HepG2 (cell line): Measurements from ENCODE around the gene TMEM41B. TPM values are rescaled to one million over a fixed set of nuclear protein-coding genes. Genes with fewer than 3 reads are reported as not detected.

Experiments
- ATAC-seq: fragments of 200-7000 bp; cut with Tn5 transposase; 3 replicates; pipeline ENCODE4 v1.9.1; 2020; ENCODE audit warnings: mild to moderate bottlenecking, moderate library complexity
- BruUV-seq: library from RNA; stranded (reverse); fragments of 400-500 nt; replicated peaks from 2 replicates; lab custom pipeline; 2021; lab: Mats Ljungman, UMichigan
- CTCF ChIA-PET: fragments of 300-600 bp; formaldehyde crosslinking; extraction: SDS; loops from one replicate; lab custom pipeline; 2021; ENCODE audit warnings: low total read pairs, inconsistent platforms, low intra/inter-chr PET ratio; lab: Yijun Ruan, JAX
- POLR2A ChIA-PET: fragments of 350-600 bp; sonication (Branson Sonifier 250); formaldehyde crosslinking; loops from one replicate; lab custom pipeline; 2020; ENCODE audit warnings: antibody characterized with exemption, inconsistent platforms; lab: Yijun Ruan, JAX
- DNase-seq: peaks from one replicate; pipeline ENCODE4 v3.0.0-alpha.2; 2015; ENCODE audit warnings: low spot score
- FAIRE-seq: peaks from 3 replicates; lab custom pipeline; 2011; peaks lifted over from hg19 to GRCh38; lab: Jason Lieb, UNC
- H2AFZ ChIP-seq: one replicate; pipeline ENCODE4 v1.6.1; 2011; ENCODE audit warnings: low read length, inconsistent platforms
- H3K27ac ChIP-seq: fragments of 300-600 bp; 3 replicates; pipeline ENCODE4 v1.8.0; 2011; ENCODE audit warnings: mixed run types, mild to moderate bottlenecking, mixed read lengths, low read length, inconsistent platforms; ENCODE audit not compliant: insufficient read depth; ENCODE audit errors: extremely low read length
- H3K27me3 ChIP-seq, 2 experiments: fragments of 200-600 bp in 1 of 2; 2 replicates in 1 of 2; 3 replicates in 1 of 2; pipeline versions ENCODE4 v1.6.0 to v1.8.0; 2011; ENCODE audit warnings: low read length in 2 of 2, mild to moderate bottlenecking in 2 of 2, moderate library complexity in 2 of 2, inconsistent platforms in 1 of 2; ENCODE audit not compliant: insufficient read depth in 2 of 2, control insufficient read depth in 1 of 2
- H3K36me3 ChIP-seq, 2 experiments: fragments of 200-600 bp in 1 of 2; replicated peaks in 1 of 2; 2 replicates in 1 of 2; 3 replicates in 1 of 2; pipeline versions ENCODE4 v1.5.1 to v1.8.0; 2011; ENCODE audit warnings: low read length in 2 of 2, inconsistent platforms in 1 of 2; ENCODE audit not compliant: insufficient read depth in 2 of 2, control insufficient read depth in 1 of 2
- H3K4me1 ChIP-seq: 2 replicates; pipeline ENCODE4 v1.5.1; 2012; ENCODE audit warnings: low read length, inconsistent platforms; ENCODE audit not compliant: insufficient read depth
- H3K4me2 ChIP-seq: 2 replicates; pipeline ENCODE4 v1.6.0; 2011; ENCODE audit warnings: low read depth, low read length, inconsistent platforms
- H3K4me3 ChIP-seq, 3 experiments: fragments of 200-600 bp in 1 of 3; sonication (generic), shearing (Covaris generic) in 1 of 3; replicated peaks in 1 of 3; 2 replicates each; pipeline ENCODE4 v1.5.1; 2011 to 2016; ENCODE audit warnings: low read length in 3 of 3, inconsistent platforms in 2 of 3, low read depth in 2 of 3, mild to moderate bottlenecking in 2 of 3, control low read depth in 1 of 3, mixed read lengths in 1 of 3; ENCODE audit not compliant: insufficient read depth in 1 of 3
- H3K79me2 ChIP-seq: one replicate; pipeline ENCODE4 v1.6.1; 2011; ENCODE audit warnings: low read length, inconsistent platforms; ENCODE audit not compliant: insufficient read depth
- H3K9ac ChIP-seq: 2 replicates; pipeline ENCODE4 v1.6.0; 2011; ENCODE audit warnings: mild to moderate bottlenecking, low read depth, low read length, inconsistent platforms; ENCODE audit not compliant: insufficient read depth
- H3K9me3 ChIP-seq: 2 replicates; pipeline ENCODE4 v1.5.1; 2012; ENCODE audit warnings: mild to moderate bottlenecking, low read length
- H4K20me1 ChIP-seq: 2 replicates; pipeline ENCODE4 v1.6.0; 2011; ENCODE audit warnings: inconsistent platforms, mild to moderate bottlenecking, low read length, moderate library complexity; ENCODE audit not compliant: insufficient read depth
- AGO1 ChIP-seq: fragments of 200-400 bp; formaldehyde crosslinking; IDR thresholded peaks from 2 replicates; pipeline ENCODE4 v1.6.1; 2017; ENCODE audit warnings: mild to moderate bottlenecking, low read depth, low read length, moderate library complexity; ENCODE audit not compliant: poor library complexity, severe bottlenecking
- AGO2 ChIP-seq: fragments of 200-400 bp; formaldehyde crosslinking; optimal IDR thresholded peaks from 2 replicates; pipeline ENCODE3; 2017; ENCODE audit warnings: mild to moderate bottlenecking, low read depth, low read length, moderate library complexity
- ASH2L ChIP-seq: fragments of 300-600, 200-600 bp; sonication (generic); IDR thresholded peaks from 2 replicates; pipeline ENCODE4 v1.7.0; 2017; ENCODE audit warnings: low read depth, mild to moderate bottlenecking, moderate library complexity, mixed read lengths, low read length; ENCODE audit not compliant: insufficient read length
- ATF7-NPFF ChIP-seq: sonication (generic); formaldehyde crosslinking; IDR thresholded peaks from 2 replicates; pipeline ENCODE4 v1.8.1; 2023; ENCODE audit warnings: mild to moderate bottlenecking, low read depth, missing genetic modification reagents, moderate library complexity
- BRD4 ChIP-seq: sonication (generic); formaldehyde crosslinking; IDR thresholded peaks from 2 replicates; pipeline ENCODE4 v1.4.0; 2020; ENCODE audit warnings: missing genetic modification reagents
- HDAC1 ChIP-seq: sonication (generic); formaldehyde crosslinking; IDR thresholded peaks from 2 replicates; pipeline ENCODE4 v1.5.1; 2020; ENCODE audit warnings: mild to moderate bottlenecking, missing genetic modification reagents
- HMGA1 ChIP-seq: sonication (generic); formaldehyde crosslinking; conservative IDR thresholded peaks from 2 replicates; pipeline ENCODE4 v1.4.0; 2020; ENCODE audit warnings: missing genetic modification reagents
- HNRNPK ChIP-seq: fragments of 200-400 bp; formaldehyde crosslinking; IDR thresholded peaks from 2 replicates; pipeline ENCODE4 v1.6.1; 2018; ENCODE audit warnings: low read length, low read depth, moderate library complexity, mild to moderate bottlenecking; ENCODE audit not compliant: poor library complexity, severe bottlenecking
- ISL2 ChIP-seq: sonication (generic); formaldehyde crosslinking; IDR thresholded peaks from 2 replicates; pipeline ENCODE4 v1.5.0; 2020; ENCODE audit warnings: missing genetic modification reagents
- KDM6A ChIP-seq: IDR thresholded peaks from 2 replicates; pipeline ENCODE4 v1.6.1; 2016; ENCODE audit warnings: low read depth
- NONO ChIP-seq, 2 experiments: fragments of 450-650 bp in 1 of 2; sonication (generic) in 1 of 2; formaldehyde crosslinking in 1 of 2; IDR thresholded peaks in 1 of 2; conservative IDR thresholded peaks in 1 of 2; 2 replicates each; pipeline versions ENCODE4 v1.6.1 to v1.8.0; 2017 to 2022; ENCODE audit warnings: mild to moderate bottlenecking in 1 of 2, missing genetic modification reagents in 1 of 2, moderate library complexity in 1 of 2
- PHF21A ChIP-seq: sonication (generic); formaldehyde crosslinking; IDR thresholded peaks from 2 replicates; pipeline ENCODE4 v1.5.0; 2020; ENCODE audit warnings: mild to moderate bottlenecking, missing genetic modification reagents
- RERE ChIP-seq: IDR thresholded peaks from 2 replicates; pipeline ENCODE4 v1.6.1; 2016; ENCODE audit warnings: low read depth, missing genetic modification reagents, missing compliant biosample characterization
- ZFP90 ChIP-seq: sonication (generic); formaldehyde crosslinking; IDR thresholded peaks from 2 replicates; pipeline ENCODE4 v1.8.0; 2022; ENCODE audit warnings: missing genetic modification reagents, mild to moderate bottlenecking, inconsistent platforms, borderline replicate concordance
- ZNF230 ChIP-seq: sonication (generic); formaldehyde crosslinking; IDR thresholded peaks from 2 replicates; pipeline ENCODE4 v1.4.0; 2020; ENCODE audit warnings: mild to moderate bottlenecking, missing genetic modification reagents
- ZNF256 ChIP-seq: sonication (generic); formaldehyde crosslinking; conservative IDR thresholded peaks from 2 replicates; pipeline ENCODE4 v1.4.0; 2020; ENCODE audit warnings: missing genetic modification reagents
- ZNF329 ChIP-seq: sonication (generic); formaldehyde crosslinking; IDR thresholded peaks from 2 replicates; pipeline ENCODE4 v1.9.0; 2021; ENCODE audit warnings: low read depth, mild to moderate bottlenecking, missing genetic modification reagents
- ZNF451 ChIP-seq: sonication (generic); formaldehyde crosslinking; IDR thresholded peaks from 2 replicates; pipeline ENCODE4 v1.5.0; 2020; ENCODE audit warnings: mild to moderate bottlenecking, missing genetic modification reagents
- WGBS: methylation state at CpG from one replicate; pipeline ENCODE4 v1.1.6; 2017; ENCODE audit warnings: low lambda C conversion rate; 5-methylcytosine and 5-hydroxymethylcytosine counted together
- in situ Hi-C: cut with HindIII; loops from 2 replicates; pipeline ENCODE4 v1.10.0; 2017; ENCODE audit warnings: low pct_unique_long_range_greater_than_20kb; ENCODE audit not compliant: extremely low pct_ligation_motif_present
- intact Hi-C: fragments of 100-400 bp; cut with micrococcal nuclease; formaldehyde crosslinking; loops from one replicate; pipeline ENCODE4 v1.10.0; 2022; ENCODE audit not compliant: unreplicated experiment
- polyA plus RNA-seq, 8 experiments: library from polyadenylated mRNA; depleted of rRNA in 3 of 8; stranded (reverse) in 7 of 8; unstranded in 1 of 8; fragments of >200 nt; fragmentation: Illumina TruSeq in 4 of 8; extraction: Trizol in 4 of 8; gene quantifications; 2 replicates each; pipeline versions ENCODE4 v1.2.1 to v1.2.3, GENCODE V29; 2011 to 2016; ENCODE audit warnings: low read depth in 4 of 8, missing spikeins in 1 of 8, mixed read lengths in 1 of 8; ENCODE audit not compliant: insufficient read depth in 1 of 8
- total RNA-seq, 5 experiments: library from RNA; depleted of rRNA; stranded (reverse); fragments of >200 nt; fragmentation: Illumina TruSeq; extraction: Trizol; gene quantifications; 2 replicates each; pipeline ENCODE4 v1.2.3, GENCODE V29; 2016; ENCODE audit warnings: low read depth in 1 of 5

The TMEM41B gene
- total and polyA plus RNA-seq, 2 of the 13 experiments (the other 11 are each of a cell fraction or from before 2014, with no cell fraction given), result 36.8 to 48.1 TPM

- ChIA-PET CTCF (no interaction called here), POLR2A (interaction anchor here (0.7 to 3.1 kb wide), 14 partner anchors 7 to 197 kb away, joined by 3 to 23 read pairs (median 4); partner anchors contain the start of genes IPO7, TMEM41B and ZNF143)
- peak overlapping the region; percentile 87 to 96 (median 94) for H3K4me3 ChIP-seq
- FAIRE-seq (no peak), DNase-seq (no peak), ATAC-seq (peak; percentile 9)
- intact Hi-C loops, result loop anchor here (5.0 to 10.0 kb wide), 3 partner anchors 48 to 120 kb away; partner anchors contain the start of genes IPO7 and TMEM41B
- no peak overlapping the region for H2AFZ ChIP-seq
- peaks cover 39% of the 10 kb centered on the region for H4K20me1 ChIP-seq
- H3K36me3 ChIP-seq, result no peaks in the 10 kb centered on the region
- 2% methylated on average over 16 of the region's 76 CpGs for WGBS
- BruUV-seq, result no TSS peak
- no peaks in the 10 kb centered on the region for H3K9me3 ChIP-seq
- peak overlapping the region; percentile 88 for H3K9ac ChIP-seq
- H3K27me3 ChIP-seq, result no peaks in the 10 kb centered on the region; a peak in 1 of 5 replicates
- H3K4me2 ChIP-seq, result peak overlapping the region; percentile 69
- peaks cover 48% of the 10 kb centered on the region for H3K79me2 ChIP-seq
- in situ Hi-C loops, result no loop called here
- peak overlapping the region; percentile 74 for H3K27ac ChIP-seq
- peaks cover 54% of the 10 kb centered on the region for H3K4me1 ChIP-seq
- peak; percentile 9; the same call in 1 of the 2 replicates for TF ChIP-seq ZNF329 (CRISPR knock-in tag)
- TF ChIP-seq ISL2, result no peak
- TF ChIP-seq AGO2, result peak; percentile 20
- TF ChIP-seq ZNF451 (CRISPR knock-in tag), result 0 out of 2 replicates have a peak, but pooled peaks have one; percentile 33
- TF ChIP-seq NONO (IDR thresholded peaks at IDR 0.05), result no peak
- 0 out of 2 replicates have a peak, but pooled peaks have one; percentile 6 for TF ChIP-seq NONO (CRISPR knock-in tag; conservative IDR thresholded peaks at IDR 0.05)
- 0 out of 2 replicates have a peak, but pooled peaks have one; percentile 8 for TF ChIP-seq ZFP90 (CRISPR knock-in tag)
- TF ChIP-seq ZNF256, result no peak
- TF ChIP-seq HNRNPK, result peak; percentile 17
- no peak for TF ChIP-seq PHF21A (CRISPR knock-in tag)
- peak; percentile 41; the same call in 1 of the 2 replicates for TF ChIP-seq HDAC1
- 0 out of 2 replicates have a peak, but pooled peaks have one; percentile 0 for TF ChIP-seq ATF7-NPFF (CRISPR knock-in tag)
- TF ChIP-seq KDM6A (CRISPR knock-in tag), result no peak
- peak; percentile 58 for TF ChIP-seq ASH2L
- no peak for TF ChIP-seq BRD4 (CRISPR knock-in tag)
- peak; percentile 9; the same call in 1 of the 2 replicates for TF ChIP-seq ZNF230 (CRISPR knock-in tag)
- no peak for TF ChIP-seq HMGA1 (CRISPR knock-in tag)
- TF ChIP-seq AGO1, result peak; percentile 17
- no peak for TF ChIP-seq RERE (CRISPR knock-in tag)
Observed at GRCh38 chr11:9264316-9265210, 49.8 kb downstream of the TMEM41B start.
